Measurements from ENCODE around the gene C11orf91.
"Not testable (repeated sequence)": the region's sequence is repeated elsewhere in the genome, so short reads cannot be mapped to it uniquely, and the experiment has no call there.

C11orf91 gene

DNA sequence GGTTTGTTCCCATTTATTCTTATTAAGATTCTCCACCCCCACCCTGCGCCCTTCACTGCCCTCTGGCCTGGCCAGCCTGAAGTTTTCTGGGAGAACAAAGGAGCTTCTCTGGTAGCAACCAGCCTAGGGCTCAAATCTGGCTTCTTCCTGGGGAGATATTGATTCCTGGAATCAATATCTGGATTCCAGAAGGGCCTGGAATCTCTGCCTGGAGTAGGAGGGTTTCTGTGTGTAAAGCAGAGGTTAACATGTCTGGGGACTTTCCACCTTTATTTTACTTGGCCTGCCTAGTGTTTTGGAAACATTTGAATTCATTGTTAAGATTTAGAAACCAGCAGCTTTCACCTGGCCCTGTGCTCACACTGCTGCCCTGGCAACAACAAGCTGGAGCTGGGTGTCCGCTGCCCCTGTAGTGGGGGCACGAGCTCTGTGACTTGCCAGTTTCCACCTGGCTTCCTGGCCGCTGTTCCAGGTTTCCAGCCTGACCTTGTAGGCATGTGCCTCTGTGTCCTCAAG lies 5.5 kb downstream of the C11orf91 start:
- peak; percentile 57 for DNase-seq

DNA sequence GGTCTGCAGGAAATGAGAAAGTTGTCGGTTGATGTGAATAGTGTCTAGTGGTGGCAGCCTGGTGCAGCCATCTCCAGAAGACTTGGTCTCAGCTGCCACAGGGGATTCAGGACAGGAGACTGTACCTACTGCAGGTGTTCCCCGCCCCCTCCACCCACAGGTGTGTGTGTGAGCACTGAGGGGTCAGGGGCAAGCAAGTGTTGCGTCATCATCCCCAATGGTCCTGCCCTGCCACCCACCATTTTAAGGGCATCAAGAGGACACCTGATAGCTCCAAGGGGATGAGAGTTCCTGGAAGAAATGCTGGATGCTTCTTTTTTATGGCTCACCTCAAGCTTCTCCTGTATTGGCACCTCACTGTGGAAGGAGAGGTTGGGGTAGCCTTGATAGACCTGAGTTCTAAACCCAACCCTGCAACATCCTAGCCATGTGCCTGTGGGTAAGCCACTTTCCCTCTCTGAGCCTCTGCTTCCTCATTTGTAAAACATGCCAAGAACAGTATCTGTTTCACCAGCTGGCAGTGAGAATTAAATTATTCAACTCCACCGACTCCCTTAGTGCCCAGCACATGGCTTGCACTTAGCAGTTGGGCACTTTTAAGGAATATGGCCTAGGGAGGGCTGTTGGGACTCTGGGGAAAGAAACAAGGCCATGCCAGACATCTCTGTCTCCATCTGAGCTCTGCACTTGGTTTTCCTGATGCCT lies 6.1 kb downstream of the C11orf91 start:
- DNase-seq: peak; percentile 14

DNA sequence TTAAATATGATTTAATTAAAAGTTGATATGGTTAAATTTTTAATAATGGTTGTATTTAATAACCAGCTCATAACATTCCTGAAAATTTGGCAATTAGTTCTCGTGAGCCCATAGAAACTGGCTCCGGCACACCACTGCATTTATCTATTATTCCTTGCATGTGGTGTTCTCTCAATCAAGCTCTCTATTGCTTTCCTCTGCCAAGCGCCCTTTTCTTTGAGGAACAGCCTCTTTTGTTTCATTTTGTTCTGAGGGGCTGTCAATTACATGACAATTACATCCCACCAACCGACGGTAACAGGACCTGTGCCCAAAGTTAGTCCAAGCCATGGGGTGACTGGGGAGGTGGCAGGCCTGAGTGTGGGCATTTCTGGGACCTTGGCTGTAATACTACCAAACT lies 8.1 kb downstream of the C11orf91 start:
- peak; percentile 76 for DNase-seq

DNA sequence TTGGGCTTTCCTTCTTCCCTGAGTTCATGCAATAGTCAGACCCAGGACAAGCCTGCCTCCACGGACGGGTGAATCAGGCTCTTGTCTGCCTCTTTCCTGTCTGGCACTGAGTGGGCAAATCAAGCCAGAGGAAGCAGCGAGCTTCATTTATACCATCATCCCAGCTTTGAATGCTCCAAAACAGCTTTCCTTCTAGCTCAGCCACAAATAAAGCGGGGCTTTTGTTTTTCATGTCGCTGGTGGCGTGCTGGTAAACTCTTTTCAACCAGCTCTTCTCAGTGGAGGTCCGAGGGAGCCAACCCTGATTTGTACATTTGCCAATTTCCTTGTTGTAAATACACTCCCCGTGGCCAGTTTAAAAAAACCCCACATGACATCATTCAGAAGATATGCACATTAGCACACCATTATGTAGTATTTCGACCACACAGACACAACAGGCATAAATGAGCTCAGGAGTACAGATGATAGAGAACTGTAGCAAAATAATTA lies 8.6 kb downstream of the C11orf91 start:
- DNase-seq: peak; percentile 85

DNA sequence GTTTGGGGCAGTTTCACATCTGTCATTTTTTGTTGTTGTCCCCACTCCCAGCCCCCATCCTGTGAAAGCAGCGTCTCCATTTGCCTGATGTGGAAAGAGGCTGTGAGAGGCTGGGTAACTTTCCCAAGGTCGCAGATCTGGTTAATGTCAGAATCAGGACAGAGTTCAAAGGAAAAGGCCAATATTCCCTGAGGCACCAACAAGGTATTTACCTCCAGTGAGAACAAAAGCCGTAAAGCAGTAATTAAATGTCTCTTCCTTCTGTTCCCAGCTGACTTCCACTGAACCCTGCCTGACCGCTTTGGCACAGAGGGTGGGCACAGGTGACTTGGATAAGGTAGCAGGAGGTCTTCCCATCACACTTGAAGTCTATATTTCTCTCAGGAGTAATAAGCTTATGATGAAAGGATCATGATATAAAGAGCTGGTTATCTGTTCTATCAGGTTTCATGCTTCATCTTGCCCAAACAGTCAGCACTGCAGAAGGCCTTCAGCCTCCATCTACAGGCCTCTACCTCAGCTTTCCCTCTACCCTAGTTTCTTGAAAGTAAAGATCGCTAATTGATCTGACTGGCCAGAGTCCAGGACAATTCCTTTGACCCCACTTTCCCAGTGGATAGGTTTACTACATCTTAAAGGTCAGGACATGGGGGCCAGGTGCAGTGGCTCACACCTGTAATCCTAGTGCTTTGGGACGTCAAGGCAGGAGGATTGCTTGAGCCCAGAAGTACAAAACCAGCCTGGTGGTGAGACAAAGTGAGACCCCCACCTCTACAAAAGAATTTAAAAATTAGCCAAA lies 9.4 kb downstream of the C11orf91 start:
- DNase-seq: no peak

DNA sequence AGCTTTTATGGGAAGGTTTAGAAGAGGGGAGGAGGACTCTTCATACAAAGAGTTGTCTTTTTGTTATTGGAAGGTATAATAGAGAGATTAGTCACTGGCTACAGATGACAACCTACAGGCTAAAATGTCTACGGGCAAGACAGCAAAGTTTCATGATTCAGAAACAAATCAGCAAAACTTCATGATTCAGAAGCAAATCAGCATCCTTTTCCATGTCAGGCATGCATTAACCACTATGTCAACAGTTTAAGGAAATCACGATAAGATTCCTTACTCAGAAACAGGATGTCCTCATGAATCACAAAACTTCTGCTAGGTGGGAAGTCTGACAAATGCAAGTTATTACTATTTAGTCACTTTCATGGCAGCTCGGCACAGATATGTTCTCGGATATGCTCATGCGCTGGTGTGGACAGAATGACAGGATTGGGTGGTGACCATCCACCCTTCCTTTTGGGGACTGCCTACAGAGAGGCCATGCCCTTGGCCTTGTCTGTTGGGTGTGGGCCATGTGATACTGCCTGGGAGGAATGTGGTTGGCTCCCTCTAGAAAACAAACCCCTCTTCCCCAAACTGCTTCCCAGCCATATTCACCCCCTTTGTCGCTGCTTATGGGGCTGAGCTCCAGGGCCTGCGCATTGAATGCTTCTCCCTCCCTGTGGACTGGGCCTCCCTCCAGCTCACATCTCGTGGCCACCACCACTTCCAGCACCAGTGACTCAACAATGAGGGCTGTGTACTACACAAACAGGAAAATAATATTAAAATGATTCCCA lies 10.1 kb downstream of the C11orf91 start:
- no peak for DNase-seq

DNA sequence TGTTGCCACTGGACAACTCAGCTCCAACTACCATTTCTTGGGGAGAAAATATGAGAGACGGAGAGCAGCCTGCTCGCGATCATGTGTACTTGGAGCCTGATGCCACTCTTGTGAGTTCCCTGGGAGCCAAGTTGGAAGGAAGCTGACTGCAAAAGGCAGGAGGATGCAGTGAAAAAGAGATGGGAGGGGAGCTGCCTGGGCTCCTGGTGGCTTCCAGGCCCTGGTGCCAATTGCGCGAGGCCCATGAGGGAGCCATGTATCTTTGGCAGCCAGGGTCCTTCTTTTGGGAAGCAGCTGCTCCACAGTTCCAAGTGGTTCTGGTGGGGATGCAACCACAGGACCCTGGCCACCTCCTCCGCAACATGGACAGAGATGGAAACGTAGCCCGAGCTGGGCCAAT lies 11.1 kb downstream of the C11orf91 start:
- DNase-seq: no peak

DNA sequence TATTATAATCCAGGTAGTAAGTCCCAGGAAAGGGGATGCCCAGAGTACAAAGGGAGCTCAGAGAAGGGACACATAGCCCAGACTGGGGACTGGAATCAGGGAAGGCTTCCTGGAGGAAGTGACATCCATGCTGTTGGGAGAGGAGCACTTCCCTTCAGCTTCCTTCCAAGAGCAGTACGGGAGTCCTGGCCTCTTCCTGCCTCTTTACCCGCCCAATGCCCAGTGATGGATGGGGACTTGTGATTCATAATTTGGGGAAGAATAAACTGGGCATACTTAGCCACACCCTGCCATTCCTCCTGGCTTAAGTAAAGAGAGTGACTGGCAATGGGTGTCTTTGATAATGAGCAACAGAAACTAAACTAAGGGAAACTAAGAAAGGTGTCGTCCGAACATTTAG lies 11.5 kb downstream of the C11orf91 start:
- no peak for DNase-seq

DNA sequence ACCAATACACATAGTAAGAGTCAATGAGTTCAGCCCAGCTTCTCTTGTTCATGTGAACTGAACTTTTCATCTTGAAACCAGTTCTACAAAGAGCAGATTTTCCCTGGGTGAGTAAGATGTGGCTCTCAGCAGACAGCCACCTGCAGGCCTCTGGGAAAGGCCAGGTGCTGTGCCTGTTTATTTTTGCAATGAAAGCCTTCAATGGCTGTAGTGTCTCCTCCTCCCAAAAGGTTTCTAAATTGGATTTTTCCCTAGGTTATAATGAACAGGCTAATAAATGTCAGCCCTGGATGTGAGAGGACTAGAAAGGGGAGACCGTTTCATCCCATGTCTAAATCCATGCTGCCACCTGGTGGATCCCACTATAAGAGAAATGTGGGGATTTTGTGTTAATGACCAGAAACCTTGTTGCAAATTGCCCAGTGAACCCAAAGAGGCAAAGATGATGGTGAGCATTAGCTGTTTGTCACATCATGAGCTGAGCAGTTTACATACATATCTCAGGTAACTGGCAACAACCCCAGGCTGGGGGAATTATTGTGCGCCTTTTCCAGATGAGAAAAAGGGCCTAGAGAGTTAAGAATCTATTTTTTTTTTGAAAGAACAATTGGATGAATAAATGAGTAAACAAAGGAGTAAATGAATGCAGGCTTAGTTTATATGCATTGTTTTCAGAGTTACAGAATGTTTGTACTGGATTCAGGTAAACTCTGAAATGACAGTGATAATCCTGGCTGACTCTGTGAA lies 12.7 kb downstream of the C11orf91 start:
- peak; percentile 63 for DNase-seq

DNA sequence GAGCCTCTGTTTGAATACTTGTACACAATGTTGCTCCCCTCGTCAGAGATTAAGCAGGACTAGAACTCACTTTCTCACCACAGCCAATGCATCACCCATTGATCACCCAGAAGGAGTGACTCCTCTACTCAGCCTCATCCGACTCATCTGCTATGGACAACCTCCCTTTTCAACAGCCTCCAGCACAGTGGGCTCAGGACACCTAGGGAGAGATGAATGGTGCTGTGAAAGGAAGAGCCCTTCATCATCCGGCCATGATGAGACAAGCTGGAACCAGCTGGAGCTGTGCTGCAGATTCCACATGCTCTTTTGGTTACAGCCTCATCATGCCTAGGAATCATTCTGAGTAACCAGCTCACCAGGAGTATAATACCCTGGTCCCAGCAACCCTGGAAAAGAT lies 15.5 kb downstream of the C11orf91 start:
- no peak for DNase-seq

DNA sequence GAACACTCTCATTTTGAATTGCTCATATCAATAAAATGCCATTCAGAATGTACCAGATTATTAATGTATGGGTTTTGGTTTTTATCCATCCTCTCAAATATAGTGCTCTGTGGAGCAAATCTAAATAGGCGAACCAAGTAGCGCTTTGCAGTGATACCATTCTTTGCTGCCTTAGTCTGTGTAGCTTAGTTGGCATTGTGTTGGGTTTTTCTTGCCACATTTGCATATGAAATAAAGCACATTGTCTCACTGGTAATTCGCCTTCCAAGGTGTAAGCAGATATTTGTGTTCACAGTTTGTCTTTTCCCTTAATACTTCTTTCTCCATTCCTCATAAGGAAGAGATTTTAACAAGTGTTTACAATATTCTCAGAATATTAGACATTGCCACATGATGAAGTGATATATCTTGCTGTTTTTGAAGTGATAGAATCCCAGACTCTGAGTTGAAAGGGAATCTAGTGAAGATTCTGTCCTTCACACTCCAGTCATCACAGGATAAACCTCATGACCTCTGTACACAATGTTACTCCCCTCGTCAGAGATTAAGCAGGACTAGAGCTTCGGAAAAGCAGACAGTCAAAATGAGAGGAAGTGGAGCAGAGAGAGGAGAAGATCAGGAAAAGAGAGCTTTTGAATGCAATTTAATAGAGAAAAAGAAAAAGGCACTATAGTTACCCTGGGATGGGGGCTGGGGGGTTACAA lies 16.5 kb downstream of the C11orf91 start:
- no peak for DNase-seq

DNA sequence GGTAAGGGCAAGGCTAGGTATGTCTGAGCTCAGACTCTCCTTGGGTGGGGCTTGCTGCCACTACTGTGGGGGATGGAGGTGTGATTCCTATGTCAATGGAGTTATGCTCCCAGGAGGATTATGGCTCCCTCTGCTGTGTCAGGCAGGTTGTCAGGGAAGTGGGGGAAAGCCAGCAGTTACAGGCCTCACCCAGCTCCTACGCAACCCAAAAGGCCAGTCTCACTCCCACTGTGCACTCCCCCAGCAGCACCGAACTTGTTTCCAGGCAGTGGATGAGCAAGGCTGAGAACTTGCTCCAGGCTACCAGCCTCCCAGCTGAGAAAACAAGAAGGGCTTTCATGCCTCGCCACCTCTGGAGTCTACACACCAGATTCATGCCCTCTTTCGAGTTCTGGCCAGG lies 18.2 kb downstream of the C11orf91 start:
- DNase-seq: no peak

DNA sequence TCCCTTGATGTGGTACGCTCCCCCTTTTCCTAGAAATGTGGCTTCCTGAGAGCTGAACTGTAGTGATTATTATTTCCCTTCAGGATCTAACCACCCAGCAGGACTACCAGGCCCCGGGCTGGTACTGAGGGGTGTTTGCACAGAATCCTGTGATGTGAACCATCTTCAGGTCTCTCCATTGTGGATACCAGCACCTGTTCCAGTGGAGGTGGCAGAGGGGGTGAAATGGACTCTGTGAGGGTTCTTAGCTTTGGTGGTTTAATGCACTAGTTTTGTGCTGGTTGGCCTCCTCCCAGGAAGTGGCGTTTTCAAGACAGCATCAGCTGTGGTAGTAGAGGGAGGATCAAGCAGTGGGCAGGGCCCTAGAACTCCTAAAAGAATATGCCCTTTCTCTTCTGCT lies 18.6 kb downstream of the C11orf91 start:
- DNase-seq: no peak

DNA sequence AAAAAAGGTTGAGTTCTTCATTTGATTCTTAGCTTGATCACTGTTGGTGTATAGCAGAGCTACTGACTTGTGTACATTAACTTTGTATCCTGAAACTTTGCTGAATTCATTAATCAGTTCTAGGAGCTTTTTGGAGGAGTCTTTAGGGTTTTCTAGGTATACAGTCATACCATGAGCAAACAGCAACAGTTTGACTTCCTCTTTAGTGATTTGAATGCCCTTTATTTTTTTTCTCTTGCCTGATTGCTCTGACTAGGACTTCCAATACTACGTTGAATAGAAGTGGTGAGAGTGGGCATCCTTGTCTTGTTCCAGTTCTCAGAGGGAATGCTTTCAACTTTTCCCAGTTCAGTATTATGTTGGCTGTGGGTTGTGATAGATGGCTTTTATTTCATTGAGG lies 22.0 kb downstream of the C11orf91 start:
- DNase-seq: not testable (repeated sequence)

DNA sequence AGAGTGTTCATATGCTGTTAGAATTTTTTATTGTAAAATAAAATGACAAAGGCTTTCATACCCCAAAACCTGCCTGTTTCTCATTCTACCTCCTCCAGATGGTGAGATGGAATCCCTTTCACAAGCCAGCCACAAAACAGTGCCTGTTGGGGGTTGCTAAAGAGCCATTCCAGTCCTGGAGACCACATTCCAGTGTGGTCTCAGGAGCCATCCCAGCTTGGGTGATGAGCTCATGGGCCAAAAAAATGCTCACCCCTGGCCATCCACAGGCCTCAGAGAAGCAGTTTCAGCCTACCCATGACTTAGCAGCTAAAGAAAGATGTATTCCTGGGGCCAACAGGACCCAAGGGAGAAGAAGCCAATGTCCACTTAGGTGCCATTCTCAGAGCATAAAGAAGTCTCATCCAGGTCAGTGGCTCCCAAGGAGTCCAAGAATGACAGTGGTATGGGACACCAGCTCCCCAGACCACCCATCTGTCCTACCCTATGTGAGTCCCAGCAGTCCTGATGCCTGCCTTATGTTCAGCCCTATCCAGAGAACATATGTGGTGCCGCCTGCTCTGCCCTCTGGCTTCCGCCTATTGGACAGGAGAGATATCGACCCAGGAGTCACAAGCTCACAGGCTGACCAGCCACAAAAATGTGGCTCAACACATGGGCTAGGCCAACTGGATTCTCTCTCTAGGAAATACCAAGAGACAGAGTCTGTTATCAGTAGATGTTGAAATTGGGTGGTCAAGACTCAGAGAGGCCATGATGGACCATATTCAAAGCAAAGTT lies 26.4 kb downstream of the C11orf91 start:
- DNase-seq: no peak

DNA sequence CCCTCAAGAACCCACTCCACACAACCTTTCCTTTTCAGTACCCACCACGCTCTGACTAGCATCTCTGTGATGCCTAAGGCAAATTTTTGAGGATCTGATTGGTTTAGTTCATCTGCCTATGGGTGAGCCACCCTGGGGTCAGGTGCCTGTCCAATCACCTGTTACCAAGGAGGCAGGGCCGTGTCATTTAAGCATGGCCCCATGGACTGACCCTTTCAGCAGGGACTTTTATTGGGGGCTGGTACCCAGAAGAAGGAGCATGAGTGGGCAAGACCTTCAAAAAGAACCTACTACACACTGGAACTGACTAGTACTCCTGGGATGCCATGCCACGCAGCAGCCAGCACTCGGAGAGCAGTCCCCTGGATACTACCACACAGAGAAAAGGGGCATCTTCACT lies 28.4 kb downstream of the C11orf91 start:
- no peak for DNase-seq

DNA sequence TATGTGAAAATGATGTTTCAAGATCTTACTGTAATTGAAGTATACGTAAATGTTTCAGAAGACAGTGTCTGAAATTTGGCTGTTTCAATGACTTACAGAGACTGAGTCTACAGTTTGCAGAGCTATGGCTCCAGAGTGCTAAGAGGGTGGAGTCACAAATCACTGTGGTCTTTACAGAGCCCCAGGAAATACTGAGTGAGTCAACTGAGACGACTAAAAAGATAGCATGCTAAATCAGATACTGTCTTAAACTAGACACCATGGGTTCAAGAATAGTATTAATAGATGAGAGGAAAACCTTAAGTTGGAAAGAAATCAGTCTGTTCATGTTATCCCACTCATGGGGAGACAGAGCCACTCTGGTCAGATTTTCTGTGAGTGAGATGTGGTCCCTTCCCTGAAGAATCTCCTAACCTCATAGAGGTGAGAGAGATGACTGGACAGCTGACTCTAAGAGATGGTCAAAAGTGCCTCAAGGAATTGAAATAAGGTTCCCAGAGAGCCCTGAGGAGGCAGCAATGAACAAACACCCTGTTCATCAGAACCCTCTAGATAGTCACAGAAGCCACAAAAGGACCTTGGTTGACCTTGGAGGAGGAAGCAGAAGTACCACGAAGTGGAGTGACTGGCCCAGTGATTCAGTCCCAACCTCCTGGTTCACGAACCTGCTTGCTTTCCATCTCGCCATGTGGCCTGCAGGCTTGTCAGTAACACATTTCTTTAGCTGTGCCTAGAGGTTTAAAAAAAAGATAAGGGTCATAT lies 30.2 kb downstream of the C11orf91 start:
- DNase-seq: no peak

DNA sequence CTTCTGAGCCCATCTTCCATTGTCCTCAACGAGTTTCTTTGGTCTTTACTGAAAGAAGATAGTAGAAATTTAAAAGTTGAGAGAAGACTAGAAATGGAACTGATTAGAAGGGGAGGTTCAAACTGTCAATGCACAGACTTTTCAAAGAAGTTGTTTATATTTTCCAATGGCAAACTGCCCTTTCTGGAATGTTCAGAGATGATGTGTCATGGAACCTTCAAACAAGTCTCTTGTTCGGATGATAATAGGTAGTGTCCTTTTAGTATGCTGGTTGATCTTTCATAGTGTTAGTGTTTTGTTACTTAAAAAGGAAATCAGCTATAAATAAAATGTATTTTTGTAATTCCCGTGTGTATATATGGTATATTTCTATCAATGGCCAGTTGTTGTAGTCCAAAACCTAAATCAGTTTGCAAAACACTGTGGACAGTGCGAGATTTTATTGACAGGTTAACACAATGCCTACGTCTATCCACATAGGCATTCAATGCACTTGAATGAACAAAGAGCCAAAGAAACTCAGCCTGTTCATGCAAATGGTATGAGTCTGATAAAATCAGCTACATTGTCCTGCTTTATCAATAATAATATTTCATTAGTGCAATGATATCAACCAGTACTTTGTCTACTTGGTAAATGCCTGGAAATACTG lies 30.9 kb downstream of the C11orf91 start:
- no peak for DNase-seq

DNA sequence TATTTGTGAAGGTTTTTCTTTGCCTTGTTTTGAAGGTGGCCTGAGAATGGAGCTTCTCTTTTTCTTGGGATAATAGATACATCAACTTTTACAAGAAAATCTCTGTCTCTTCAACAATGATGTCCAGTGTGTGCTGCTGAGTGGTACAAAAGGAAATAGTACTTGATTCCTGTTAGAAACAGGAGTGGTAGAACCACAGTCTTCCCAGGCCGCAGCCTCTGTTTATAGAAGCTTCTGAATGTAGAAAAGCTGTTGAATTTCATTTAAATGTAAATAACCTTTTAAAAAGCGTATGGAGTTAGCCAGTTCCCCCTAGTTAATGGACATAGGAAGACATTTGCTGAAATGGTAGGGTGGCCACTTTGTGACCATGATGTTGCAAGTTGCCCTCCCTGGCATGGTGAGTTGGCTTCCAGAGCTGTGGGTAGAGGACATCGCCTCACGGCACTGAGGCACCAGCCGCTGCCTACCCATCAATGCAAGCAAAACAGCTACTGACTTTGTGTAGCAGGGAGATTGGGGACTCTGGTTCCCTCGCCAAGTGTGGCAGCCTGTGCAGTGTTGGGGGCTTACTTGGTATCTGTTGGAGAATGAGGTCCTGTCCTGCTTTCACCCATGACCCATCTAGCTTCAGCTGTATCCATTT lies 31.6 kb downstream of the C11orf91 start:
- no peak for DNase-seq
